Osteoblast (primary cell): ENCODE data around the gene PROM2. TPM values are rescaled to one million over a fixed set of nuclear protein-coding genes. Genes with fewer than 3 reads are reported as not detected.

Experiments
- DNase-seq: peaks from one replicate; pipeline ENCODE4 v3.0.0; 2011; ENCODE audit warnings: low spot score, mixed read lengths; ENCODE audit not compliant: insufficient read length; ENCODE audit errors: missing footprints
- H2AFZ ChIP-seq: 2 replicates; pipeline ENCODE4 v1.6.0; 2011; ENCODE audit warnings: mild to moderate bottlenecking, low read length
- H3K27ac ChIP-seq: 2 replicates; pipeline ENCODE4 v1.5.1; 2011; ENCODE audit warnings: mild to moderate bottlenecking, low read depth, low read length, moderate library complexity
- H3K27me3 ChIP-seq: 2 replicates; pipeline ENCODE4 v1.6.0; 2012; ENCODE audit warnings: mild to moderate bottlenecking, control low read depth, inconsistent platforms, low read length, moderate library complexity; ENCODE audit not compliant: insufficient read depth
- H3K36me3 ChIP-seq: 2 replicates; pipeline ENCODE4 v1.5.1; 2011; ENCODE audit warnings: mild to moderate bottlenecking, low read length, control low read depth, moderate library complexity; ENCODE audit not compliant: insufficient read depth
- H3K4me1 ChIP-seq: 2 replicates; pipeline ENCODE4 v1.5.1; 2011; ENCODE audit warnings: mild to moderate bottlenecking, low read length, control low read depth, moderate library complexity; ENCODE audit not compliant: insufficient read depth
- H3K4me2 ChIP-seq: 2 replicates; pipeline ENCODE4 v1.6.0; 2011; ENCODE audit warnings: mild to moderate bottlenecking, low read length; ENCODE audit not compliant: insufficient read depth
- H3K4me3 ChIP-seq: fragments of 200-600 bp; sonication (generic); 3 replicates; pipeline ENCODE4 v1.5.1; 2012; ENCODE audit warnings: mild to moderate bottlenecking, low read length, inconsistent platforms; ENCODE audit not compliant: insufficient read depth
- H3K79me2 ChIP-seq: 2 replicates; pipeline ENCODE4 v1.6.0; 2012; ENCODE audit warnings: mild to moderate bottlenecking, low read length, control low read depth, inconsistent platforms; ENCODE audit not compliant: insufficient read depth
- H3K9me3 ChIP-seq: 2 replicates; pipeline ENCODE4 v1.5.1; 2011; ENCODE audit warnings: low read depth, low read length, control low read depth
- H4K20me1 ChIP-seq: 2 replicates; pipeline ENCODE4 v1.6.0; 2012; ENCODE audit warnings: mild to moderate bottlenecking, low read length, control low read depth; ENCODE audit not compliant: insufficient read depth
- CTCF ChIP-seq: IDR thresholded peaks from 2 replicates; pipeline ENCODE4 v1.5.1; 2011; ENCODE audit warnings: mild to moderate bottlenecking, low read depth, low read length, moderate library complexity; ENCODE audit errors: extremely low read depth
- total RNA-seq: library from RNA; depleted of rRNA; stranded (reverse); fragments of >200 nt; gene quantifications from 2 replicates; pipeline ENCODE4 v1.2.3, GENCODE V29; 2012

The PROM2 gene
- total RNA-seq, 1 donor = 0.36 TPM

DNA sequence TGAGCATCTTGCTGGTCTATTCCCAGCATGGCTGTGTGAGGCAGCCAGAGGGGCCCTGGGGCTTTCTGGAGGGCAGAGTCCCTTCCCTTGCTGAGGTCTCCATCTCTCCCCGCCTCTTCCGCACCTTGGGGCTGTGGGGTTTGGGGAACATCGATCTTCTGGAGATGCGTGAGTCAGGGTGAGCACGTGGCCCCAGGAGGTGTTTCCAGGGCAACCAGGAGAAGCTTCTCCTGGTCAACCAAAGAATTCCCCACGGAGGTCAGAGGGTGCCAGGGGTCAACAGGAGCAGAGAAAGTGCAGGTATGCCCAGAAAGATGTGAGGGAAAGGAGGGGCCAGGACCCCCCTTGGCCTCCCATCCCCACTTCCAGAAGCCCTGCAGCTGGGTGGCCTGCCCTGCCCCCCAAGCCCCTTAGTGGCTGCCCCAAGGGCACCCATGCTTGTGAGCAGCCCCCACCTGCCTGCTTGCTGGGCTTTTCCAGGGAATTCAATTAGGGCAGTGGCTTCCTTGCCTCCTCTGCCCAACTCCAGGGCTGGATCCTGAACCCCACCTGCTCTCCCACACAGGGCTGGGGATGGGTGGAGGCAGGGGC is 2.8 kb upstream of the PROM2 start:
- Histone ChIP-seq H3K4me1 (no peaks in the 10 kb centered on the region), H3K27me3 (no peaks in the 10 kb centered on the region), H3K9me3 (no peaks in the 10 kb centered on the region), H3K4me2 (no peak overlapping the region), H3K36me3 (no peaks in the 10 kb centered on the region), H3K4me3 (no peak overlapping the region), H4K20me1 (no peaks in the 10 kb centered on the region), H3K27ac (no peak overlapping the region), H3K79me2 (no peaks in the 10 kb centered on the region), H2AFZ (no peak overlapping the region)
- TF ChIP-seq CTCF = no peak
- DNase-seq = peak; percentile 57

DNA sequence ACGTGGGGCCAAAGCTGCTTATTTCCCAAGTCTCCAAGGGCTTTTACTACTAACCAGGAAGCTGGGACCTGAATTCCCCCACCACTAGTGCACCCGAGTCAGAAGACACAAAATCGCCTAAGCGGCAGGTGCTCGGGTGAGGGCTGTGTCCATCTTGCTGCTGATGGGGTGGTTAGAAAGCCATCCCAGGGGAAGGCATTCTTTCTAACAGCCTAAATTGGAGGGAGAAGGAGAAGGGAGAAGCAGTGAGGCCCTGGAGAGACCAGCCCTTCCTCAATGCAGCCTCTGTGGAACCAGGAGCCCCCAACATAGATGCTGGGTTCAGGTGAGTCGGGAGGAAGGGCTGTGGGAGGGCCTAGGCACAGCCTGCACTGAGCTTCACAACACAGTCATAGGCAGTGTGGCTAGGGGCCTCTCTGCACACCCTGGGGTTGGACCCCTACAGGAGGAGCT is 1.9 kb upstream of the PROM2 start:
- no peaks in the 10 kb centered on the region for H3K79me2 ChIP-seq
- DNase-seq = peak; percentile 62
- H3K36me3 ChIP-seq = no peaks in the 10 kb centered on the region
- no peak overlapping the region for H3K4me2 ChIP-seq
- no peaks in the 10 kb centered on the region for H3K4me1 ChIP-seq
- no peak overlapping the region for H3K4me3 ChIP-seq
- no peaks in the 10 kb centered on the region for H4K20me1 ChIP-seq
- no peaks in the 10 kb centered on the region for H3K27me3 ChIP-seq
- no peak overlapping the region for H3K27ac ChIP-seq
- H3K9me3 ChIP-seq = no peaks in the 10 kb centered on the region
- no peak for TF ChIP-seq CTCF
- no peak overlapping the region for H2AFZ ChIP-seq

GRCh38 chr2:95272781-95273180 is 1.5 kb upstream of the PROM2 start:
- H3K79me2 ChIP-seq = no peaks in the 10 kb centered on the region
- no peak overlapping the region for H3K27ac ChIP-seq
- TF ChIP-seq CTCF = no peak
- no peak overlapping the region for H2AFZ ChIP-seq
- no peaks in the 10 kb centered on the region for H3K27me3 ChIP-seq
- no peak overlapping the region for H3K4me3 ChIP-seq
- peaks cover 1% of the 10 kb centered on the region for H3K4me1 ChIP-seq
- H3K36me3 ChIP-seq = no peaks in the 10 kb centered on the region
- H4K20me1 ChIP-seq = no peaks in the 10 kb centered on the region
- DNase-seq = peak; percentile 79
- no peak overlapping the region for H3K4me2 ChIP-seq
- H3K9me3 ChIP-seq = no peaks in the 10 kb centered on the region

DNA sequence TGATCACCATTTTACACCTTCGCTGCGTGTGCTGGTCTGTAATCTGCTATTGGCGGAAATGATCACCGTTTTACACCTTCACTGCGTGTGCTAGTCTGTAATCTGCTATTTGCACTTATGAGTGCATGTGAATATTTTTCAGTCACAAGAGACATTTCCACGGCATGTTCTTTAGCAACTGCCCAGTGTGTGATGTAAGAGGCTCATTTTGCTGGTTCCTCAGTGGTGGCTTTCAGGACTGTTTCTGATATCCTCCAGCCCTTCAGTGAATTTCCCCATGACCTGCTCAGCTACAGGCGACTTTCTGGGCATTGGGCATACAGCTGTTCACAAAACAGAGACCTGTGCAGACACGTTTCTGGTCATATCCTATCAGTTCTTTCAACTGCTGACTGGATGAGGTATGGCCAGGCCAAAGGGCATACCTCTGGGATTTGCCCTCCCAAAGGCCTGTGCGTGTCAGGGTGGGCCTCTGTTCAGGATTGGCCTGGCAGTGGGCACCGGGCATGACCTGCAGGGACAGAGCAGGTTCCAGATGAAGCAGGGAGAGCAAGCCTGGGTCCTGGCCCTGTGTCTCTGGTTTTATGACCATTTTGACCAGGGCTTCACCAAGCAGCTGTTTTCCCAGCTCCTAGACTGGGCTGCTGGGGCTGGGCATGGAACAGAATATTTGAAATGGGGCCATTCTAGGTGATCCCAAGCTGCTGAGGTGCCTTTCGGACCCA is 521 bp upstream of the PROM2 start:
- TF ChIP-seq CTCF = no peak
- peak; percentile 77 for DNase-seq
- Histone ChIP-seq H3K36me3 (no peaks in the 10 kb centered on the region), H3K9me3 (no peaks in the 10 kb centered on the region), H3K27ac (no peak overlapping the region), H3K4me2 (no peak overlapping the region), H3K27me3 (no peaks in the 10 kb centered on the region), H4K20me1 (no peaks in the 10 kb centered on the region), H2AFZ (no peak overlapping the region), H3K4me1 (peaks cover 5% of the 10 kb centered on the region), H3K79me2 (no peaks in the 10 kb centered on the region), H3K4me3 (no peak overlapping the region)
